GM19239 (cell line): ENCODE results near the gene CLIC3.

ENCODE experiments used
- DNase-seq: peaks from one replicate; pipeline ENCODE4 v3.0.0; 2011; ENCODE audit warnings: low spot score; ENCODE audit not compliant: insufficient read length
- FAIRE-seq: peaks from 2 replicates; lab custom pipeline; 2011; peaks lifted over from hg19 to GRCh38; lab: Jason Lieb, UNC

The CLIC3 gene

DNA sequence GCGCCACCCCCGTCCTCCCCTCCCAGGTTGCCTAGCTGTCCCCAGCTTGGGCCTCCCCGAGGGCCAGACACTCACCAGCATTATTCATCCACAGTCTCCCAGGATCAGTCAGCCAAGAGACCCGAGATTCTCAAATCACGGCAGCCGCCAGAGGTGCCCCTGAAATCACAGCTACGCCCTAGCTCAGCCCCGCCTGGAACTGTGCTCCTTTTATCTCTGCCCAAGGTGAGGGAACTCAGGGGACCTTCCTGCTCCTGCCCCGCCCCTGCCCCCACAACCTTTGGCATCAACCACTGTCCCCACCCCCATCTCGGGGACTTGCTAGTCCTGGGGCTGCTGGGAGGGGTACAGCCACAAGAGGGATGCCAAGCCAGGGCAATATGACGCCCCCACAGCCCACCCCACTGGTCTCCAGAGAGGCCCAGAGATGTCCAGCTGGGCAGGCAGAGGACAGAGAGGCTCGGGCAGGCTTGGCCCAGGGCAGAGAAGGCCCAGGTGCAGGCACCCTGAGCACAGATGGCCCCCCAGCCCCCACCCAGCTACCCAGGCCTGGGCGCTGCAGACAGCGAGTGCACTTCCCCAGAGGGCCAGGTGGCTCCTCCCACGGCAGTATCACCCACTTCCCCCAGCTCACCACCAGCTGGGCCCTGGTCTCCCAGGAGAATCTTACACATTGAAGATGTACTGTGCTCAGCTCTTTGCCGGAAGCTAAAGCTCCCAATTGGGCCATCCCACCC lies 35.7 kb upstream of the CLIC3 start, which contains the start of gene FUT7:
FUT7 (minus strand) TSS at position 185 of the 737 bp plus-strand sequence; CDS start at position 88, 97 bp downstream.
- FAIRE-seq (no peak), DNase-seq (no peak)

DNA sequence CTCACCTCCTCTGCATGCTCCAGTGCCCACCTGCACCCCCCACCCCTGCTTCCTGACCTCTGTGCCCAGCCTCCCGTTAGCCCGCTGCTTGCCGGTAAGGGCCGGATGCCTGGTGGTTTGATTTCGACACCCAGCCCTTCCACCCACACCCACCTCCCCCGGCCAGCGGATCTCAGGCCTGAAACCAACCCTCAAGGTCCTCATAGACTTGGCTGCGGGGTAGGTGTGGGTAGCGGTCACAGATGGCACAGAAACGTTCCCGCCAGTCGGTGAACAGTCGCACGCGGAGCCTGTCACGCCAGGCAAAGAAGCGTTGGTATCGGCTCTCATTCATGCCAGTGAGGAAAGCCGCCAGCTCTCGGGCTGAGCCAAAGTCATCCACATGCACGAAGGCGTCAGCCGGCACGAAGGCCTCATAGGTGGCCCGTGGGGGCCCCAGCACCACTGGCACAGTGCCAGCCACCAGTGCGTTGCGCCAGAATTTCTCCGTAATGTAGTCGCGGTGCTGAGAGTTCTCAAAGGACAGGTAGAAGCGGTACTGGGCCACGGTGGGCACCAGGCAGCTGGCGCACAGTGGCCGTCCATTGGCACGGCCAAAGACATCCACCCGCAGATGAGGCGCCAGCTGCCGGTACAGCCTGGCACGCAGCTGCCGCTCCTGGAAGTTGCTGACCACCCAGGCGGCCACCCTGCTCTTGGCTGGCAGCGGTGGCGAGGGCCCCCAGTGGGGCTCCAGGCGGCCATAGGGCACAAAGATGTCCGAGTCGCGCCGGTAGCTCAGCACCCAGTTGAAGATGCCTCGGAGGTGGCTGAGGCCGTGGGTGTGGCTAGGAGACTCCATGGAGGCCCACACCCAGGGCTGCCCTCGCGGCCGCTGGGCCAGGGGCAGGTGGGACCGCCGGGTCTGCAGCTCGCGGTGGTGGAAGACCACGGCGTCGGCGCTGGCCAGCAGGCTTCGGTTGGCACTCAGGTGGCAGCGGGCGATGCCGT lies 34.5 kb upstream of the CLIC3 start:
- DNase-seq (no peak), FAIRE-seq (peak; percentile 60)

DNA sequence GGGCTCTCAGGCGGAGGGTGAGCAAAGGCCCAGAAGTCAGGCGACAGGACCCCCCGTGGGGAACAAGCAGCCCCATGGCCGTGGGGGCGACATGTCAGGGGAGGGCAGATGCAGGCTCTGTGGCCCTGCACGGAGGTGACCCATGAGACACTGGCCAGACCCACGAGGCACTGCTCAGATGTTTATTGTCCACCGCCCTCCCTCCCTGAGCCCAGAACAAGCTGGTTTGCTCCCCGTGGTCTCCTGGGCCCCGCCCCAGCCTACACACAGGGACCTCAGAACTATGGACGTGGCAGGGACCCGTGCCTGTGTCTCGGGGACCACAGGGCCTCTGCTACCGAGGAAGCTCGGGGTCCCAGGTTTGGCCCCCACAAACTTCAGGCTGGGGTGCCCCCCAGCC lies 33.6 kb upstream of the CLIC3 start:
- DNase-seq (no peak), FAIRE-seq (no peak)

DNA sequence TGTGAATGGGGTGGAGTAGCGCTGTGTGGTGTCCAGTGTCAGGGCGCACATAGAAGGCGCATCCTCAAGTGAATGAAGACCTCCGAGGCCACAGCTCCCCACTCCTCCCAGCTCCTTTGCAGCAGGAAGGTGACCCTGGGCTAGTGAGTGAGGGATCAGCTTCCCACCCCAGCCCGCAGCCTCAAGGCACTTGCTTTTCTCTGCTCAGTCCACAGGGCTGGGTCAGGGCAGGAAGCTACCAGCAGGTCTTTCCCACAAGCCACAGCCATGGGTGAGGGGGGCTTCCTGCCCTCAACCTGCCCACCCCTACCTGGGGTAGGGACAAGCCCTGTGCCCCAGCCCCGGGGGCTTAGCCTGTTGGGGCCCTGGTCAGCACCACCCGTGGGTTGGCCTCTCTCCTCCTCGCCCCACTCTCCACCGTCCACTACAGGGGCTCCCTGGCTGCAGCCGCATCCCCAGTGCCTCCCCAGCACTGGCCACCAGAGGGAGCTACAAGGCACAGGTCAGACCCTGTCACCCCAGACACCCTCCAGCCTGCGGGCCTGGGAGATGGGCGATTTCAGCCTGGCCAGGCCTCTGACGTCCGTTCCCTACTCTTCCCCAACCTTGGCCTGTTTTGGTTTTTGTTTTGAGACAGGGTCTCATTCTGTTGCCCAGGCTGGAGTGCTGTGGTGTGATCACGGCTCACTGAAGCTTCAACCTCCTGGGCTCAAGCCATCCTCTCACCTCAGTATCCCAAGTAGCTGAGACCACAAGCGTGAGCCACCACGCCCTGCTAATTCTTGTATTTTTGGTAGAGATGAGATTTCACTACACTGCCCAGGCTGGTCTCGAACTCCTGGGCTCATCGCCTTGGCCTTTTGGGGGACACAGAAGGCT lies 32.9 kb upstream of the CLIC3 start:
- peak; percentile 91 for FAIRE-seq
- DNase-seq, result peak; percentile 91

DNA sequence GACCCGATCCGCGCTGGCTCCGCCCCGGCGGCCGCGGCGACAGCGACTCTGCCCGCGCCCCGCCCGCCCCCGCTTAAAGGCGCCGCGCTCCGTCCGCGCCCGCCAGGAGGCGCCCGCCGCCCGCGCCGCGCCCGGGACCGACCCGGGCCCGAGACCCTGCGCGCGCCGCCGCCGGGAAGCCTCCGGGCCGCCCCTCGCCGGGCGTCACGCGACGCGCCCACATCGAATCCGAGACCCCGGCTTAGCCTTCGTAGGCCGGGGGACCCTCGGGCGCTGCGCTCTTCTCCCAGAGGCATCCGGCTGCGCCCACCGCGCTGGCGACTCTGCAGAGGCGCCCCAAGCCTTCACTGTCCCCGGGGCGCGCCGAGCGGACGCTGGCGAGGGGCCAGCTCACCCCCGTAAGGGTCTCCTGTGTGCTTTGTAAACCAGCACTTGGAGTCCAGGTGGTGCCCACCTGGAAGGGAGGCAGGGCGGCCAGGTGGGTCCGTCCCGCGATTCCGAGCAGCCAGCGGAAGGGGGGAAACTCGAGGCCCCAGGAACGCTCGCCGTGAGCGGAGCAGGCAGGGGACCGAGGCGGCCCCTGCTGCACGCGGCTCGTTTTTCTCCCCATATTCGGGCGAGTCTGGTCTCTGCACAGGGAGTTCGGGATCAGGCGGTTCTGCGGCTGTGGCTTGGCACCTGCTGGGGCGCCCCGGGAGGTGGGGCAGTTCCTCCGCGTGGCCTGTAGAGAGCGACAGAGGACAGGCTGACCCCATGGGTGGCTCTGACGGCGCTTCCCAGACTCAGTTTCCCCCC lies 32.1 kb upstream of the CLIC3 start:
- peak; percentile 82 for DNase-seq
- FAIRE-seq, result no peak

DNA sequence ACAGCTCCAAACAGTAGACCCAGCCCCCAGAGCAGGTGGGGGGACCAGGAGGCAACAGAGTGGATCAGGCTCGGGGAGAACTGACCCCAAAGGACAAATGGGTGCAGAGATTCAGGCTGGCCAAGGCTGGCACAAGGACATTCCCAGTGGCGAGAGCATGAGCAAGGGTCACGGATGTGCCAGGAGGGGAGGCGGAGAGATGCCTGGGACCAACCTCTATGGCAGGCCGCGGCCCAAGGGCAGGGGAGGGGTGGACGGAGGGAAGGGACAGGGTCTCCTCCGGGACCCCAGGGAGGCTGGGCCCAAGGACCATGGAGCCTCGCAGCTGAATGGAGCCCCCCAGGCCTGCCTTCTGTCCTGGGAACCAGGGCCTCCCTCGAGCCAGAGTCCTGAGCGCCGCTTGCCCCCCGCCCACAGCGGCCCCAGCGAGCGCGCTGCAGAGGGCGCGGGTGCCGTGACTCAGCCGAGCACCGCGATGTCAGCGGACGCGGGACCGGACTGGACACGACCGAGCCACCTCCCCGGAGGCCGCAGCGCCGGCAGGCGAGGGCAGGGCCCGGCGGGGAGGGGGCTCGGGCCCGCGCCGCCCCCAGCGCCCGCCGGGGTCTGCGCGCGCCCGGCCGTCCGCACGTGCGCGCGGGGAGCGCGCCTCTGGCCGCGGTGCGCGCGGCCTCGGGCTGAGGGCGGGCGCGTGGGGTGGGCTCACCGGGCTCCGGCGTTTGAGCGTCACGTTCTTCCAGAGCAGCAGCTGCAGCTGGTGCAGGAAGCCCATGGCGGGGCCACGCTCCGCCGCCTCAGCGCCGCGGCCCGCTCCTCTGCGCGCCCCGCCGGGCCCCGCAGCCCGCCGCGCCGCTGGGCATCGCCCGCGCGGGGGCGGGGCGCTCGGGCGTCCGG lies 31.2 kb upstream of the CLIC3 start, which contains the start of gene ABCA2:
ABCA2 (minus strand) TSS at position 869 of the 894 bp plus-strand sequence; CDS start at position 772, 97 bp downstream.
- DNase-seq (no peak), FAIRE-seq (no peak)

DNA sequence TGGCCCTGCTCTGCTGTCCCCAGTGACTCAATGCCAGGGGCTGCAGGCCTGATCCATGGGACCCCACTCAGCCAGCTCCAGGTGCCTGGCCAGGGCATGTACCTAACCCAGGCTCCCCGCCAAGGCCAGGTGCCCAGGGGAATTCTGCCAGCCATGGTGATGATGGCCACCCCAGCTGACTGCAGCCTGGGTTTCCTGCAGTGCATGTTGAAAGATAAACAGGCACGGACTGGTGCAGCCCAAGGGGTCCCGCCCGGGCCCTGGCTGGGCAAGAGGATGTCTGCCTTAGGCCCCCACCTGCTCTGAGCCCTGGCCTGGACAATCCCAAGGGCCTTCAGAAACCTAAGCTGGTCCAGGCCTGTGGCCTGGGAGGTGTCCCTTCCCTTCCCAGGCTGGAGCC lies 30.5 kb upstream of the CLIC3 start:
- no peak for FAIRE-seq
- DNase-seq, result no peak

DNA sequence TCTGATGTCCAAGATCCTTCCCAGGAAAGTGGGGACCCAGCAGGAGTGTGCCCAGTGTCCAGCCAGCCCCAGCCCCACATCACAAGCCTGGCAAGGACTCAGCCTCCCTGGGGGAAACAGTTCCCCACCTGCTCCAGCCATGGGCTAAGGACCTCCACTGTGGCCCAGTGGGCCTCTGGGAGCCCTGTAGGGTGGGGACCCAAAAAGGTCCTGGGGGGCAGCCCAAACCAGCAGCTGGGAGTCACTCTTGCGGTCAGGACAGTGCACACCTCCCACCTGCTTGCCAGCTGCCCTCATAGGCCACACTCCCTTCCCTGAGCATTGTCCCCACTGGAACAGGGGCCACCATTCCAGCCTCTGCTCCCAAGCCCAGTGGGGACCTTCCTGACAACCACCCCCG lies 30.0 kb upstream of the CLIC3 start:
- no peak for FAIRE-seq
- no peak for DNase-seq

DNA sequence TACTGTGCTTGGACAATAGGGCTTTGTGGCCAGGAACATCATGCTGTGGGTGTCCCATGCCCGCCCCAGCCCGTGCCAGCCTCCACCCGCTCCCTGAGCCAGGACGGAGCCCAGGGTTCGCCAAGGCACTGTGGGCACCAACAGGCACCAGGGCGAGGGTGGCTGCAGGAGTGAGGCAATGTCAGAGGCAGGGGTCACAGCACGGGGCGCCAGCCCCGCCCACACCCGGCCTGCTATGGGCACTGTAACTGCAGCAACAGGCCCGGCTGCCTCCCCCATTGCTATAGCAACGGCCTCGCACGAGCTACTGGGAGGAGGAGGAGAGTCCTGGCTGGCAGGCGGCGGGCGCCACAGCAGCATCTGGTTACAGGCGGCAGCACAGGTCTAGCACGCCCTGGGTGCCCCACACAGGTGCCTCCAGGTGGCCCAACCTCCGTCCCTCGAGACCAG lies 29.2 kb upstream of the CLIC3 start:
- DNase-seq (no peak), FAIRE-seq (no peak)

DNA sequence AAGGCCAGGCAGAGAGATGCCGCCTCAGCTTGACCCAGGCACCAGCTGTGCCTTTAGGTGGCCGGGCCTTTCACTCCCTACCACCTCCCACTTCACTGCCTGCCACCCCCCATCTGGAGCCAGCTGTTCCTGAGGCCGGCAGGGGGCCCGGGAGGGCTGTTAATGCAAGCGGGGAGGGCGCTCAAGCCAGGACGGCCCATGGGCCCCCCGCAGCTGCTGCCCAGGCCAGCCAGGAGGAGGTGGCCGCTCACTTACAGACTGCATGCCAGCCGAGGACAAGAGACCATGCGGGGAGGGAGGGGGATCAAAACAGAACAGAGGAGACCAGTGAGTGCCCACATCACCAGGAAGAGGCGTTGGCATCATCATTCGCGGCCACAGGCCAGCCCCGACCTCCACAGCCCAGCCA lies 27.2 kb upstream of the CLIC3 start:
- FAIRE-seq (no peak), DNase-seq (no peak)

DNA sequence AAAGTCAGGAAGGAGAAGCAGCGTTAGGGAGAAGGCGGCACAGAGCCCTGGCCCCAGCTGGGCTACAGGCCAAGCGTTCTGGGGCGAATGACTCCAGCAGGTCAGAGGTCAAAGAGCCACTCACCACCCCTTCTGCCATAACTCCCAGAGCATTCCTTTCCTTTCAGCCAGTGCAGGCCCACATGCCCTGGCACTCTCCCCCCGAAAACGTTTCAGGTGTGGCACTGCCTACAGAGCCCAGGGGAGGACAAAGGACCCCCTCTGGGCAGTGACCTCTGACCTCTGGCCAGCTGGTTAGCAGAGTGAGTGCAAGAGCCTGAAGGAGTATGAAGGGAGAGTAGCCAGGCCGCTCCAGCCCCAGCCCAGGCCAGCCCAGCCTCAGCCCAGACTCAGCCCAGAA lies 26.8 kb upstream of the CLIC3 start:
- no peak for FAIRE-seq
- DNase-seq, result no peak

DNA sequence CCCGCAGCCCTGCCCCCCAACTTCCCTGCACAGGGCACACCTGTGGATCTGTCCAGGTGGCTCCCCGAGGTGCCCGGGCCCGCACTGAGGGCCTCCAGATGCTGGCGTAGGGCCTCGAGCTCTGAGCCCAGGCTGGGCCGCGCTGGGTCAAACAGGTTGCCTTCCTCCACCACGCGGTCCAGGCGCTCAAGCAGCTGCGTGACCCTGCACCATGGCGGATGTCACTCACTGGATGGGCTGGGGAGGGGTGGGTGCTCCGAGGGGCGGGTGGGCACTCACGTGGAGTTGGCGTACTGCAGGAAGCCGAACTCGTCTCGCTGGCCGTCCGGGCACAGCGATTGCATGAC lies 26.3 kb upstream of the CLIC3 start:
- DNase-seq, result no peak
- FAIRE-seq, result no peak

DNA sequence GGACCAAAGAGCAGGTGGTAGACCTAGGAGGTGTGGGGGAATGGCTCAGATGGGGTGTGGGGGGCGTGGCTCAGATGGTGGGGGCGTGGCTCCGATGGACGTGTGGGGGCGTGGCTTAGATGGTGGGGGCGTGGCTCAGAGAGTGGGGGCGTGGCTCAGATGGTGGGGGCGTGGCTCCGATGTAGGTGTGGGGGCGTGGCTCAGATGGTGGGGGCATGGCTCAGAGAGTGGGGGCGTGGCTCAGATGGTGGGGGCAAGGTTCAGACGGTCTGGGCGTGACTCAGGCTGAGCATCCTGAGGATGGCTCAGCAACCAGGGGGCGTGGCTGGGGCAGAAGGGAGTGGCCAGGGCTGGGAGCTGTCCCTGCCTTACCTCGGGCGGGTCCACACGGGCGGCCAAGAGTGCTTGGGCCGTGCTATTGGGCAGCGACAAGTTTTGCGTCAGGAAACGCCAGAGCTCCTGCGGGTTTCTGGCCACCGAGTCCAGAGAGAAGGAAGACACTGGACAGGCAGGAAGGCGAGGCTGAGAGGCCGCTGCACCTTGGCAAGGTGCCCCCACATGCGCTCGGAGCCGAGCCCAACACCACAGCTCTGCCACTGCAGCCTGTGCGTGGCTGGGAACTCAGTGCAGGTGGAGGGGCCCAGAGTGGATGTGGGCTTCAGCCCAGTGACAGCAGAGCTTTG lies 25.8 kb upstream of the CLIC3 start:
- FAIRE-seq, result peak; percentile 77

DNA sequence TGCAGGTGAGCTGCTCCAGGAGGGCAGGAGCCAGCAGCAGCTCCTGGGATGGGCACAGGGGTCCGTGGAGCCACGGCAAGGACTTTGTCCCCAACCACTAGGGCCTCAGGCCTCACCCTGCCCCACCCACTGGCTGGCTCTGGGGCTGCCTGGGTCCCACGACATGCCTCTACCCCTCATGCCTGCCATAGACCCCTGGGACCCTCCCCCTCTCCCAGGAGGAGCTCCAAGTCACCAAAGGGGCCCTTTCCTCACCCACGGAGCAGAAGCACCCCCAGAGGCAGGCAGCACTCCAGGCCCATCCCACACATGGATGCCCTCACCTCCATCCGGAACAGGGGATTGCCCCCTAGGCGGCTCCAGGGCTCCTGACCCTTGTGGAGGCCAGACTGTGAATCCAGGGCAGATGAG lies 25.2 kb upstream of the CLIC3 start:
- peak; percentile 64 for DNase-seq
- FAIRE-seq, result no peak

More for the DNA sequence above, 25.8 kb upstream of the CLIC3 start:
- DNase-seq, result no peak

DNA sequence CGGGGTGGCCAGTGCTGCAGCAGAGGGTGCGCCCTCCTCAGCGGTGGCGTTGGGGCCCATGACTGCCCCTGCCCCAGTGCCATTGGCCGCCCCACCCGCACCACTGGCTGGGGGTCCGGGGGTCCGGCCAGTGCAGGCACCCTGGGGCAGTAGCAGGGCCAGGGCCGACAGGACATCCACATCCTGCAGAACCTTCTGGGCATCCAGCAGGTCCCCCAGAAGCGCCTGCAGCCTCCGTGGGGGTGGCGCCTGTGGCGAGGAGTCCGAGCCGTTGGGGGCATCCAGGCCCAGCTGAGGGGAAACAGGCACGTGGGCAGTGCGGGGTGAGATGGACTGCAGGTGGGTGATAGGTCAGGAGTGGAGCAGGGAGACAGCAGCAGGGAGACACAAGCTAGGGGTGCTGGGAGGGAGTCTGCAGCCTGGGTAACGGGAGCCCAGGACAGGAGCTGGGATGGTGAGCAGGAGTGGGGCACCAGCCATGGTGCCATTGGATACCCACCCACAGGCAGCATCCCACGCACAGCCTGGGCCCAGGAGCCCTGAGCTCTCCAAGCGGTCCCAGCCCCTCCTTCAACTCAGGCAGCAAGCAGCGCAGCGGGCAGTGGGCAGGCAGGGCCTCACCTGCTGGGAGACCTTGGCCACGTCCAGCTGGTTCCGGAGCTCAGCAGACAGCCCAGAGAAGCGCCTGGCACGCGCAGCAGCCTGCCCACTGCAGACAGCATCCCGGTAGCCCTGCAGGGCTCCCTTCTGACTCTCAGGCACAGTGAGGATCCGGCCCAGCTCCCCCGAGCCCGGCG lies 24.6 kb upstream of the CLIC3 start:
- FAIRE-seq, result no peak

DNA sequence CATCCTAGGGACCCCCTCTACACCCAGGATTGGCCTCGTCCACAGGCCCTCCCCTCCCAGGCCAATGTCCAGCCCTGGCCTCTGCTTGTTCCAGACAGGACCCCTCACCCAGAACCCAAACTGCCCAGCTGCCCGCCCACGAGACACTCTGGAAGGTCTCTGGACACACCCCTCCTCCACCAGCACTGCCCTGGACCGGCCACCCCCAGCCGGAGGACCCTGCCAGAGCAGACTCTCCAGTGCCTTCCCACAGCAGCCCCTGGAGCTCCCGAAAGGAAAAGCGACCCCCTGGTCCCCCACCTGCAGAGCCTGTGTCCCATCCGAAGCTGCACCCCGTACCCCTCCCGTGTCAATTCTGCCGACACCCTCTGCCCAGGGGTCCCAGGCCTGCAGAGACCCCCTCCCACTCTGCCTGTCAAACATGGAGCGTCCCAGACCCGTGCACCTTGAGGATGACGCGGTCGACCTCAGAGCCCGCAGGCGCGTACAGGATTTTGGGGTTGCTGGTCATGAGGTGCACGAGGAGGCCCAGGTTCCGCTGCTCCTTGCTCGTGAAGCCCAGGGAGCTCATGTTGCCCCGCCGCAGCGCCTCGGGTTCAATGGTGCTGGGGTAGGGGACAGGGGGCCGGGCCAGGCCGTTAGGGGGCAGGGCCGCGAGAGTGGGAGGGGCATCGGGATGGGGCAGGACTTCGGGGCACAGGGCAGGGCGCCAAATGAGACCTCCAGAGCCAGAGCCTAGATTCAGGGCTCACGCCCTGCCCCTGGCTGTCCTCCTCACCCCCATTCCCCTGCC lies 23.7 kb upstream of the CLIC3 start:
- FAIRE-seq, result no peak
- DNase-seq, result no peak

More for the DNA sequence above, 24.6 kb upstream of the CLIC3 start:
- no peak for DNase-seq
